ENCODE data around the gene BACE2. TPM values are rescaled to one million over a fixed set of nuclear protein-coding genes. Genes with fewer than 3 reads are reported as not detected.
A peak's percentile ranks its signal among the peaks of the same experiment; 100 is the strongest.
"Not testable (repeated sequence)": the region's sequence is repeated elsewhere in the genome, so short reads cannot be mapped to it uniquely, and the experiment has no call there.

BACE2 gene
- total RNA-seq, 1 experiment from 2014 or later: 229 TPM

DNA sequence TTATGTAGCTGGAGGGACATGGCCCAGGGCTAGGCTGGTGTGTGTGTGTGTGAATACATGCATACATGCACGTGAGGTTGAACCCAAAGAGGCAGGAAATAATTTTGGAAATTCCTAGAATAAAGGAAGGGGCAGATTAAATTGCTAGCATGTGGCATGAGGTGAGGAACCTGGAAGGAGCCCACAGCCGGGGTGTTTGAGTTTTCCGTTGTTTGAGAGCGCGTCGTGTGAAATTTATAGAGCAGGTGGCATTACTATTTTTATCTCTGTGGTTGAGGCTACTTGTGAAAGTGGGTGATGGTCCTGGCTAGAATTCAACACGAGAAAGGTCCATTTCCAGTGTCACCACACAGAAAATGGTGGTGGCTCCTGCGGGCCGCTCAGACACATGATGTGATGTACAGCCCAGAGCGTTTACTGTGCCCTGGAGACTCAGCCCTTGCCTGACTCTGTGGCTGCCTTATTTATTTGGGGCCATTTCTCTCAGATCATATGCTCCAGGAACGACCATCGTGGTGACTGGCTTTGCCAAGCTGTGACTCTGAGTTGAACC lies 48.0 kb downstream of the BACE2 start:
- no peak for DNase-seq (ENCODE audit: low read depth)

DNA sequence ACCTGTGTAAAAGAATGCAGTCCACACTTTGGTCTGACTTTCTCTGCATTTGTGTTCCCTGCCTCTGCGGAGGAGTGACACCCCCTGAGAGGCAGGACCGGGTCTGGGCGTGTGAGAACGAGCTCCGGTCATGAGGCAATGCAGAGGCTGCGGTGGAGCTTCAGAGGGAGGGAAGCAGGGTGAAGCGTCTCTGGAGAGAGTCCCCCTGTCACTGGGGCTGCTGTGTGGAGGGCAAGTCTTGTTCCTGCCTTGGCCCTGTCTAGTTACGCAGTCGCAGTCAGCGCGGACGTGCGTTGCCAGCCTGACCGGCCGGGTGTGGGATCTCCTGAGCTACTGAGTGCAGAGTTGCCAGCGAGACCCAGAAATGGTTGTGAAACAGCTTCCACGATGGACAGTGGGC lies 48.5 kb downstream of the BACE2 start:
- no peak for DNase-seq (ENCODE audit: low read depth)

DNA sequence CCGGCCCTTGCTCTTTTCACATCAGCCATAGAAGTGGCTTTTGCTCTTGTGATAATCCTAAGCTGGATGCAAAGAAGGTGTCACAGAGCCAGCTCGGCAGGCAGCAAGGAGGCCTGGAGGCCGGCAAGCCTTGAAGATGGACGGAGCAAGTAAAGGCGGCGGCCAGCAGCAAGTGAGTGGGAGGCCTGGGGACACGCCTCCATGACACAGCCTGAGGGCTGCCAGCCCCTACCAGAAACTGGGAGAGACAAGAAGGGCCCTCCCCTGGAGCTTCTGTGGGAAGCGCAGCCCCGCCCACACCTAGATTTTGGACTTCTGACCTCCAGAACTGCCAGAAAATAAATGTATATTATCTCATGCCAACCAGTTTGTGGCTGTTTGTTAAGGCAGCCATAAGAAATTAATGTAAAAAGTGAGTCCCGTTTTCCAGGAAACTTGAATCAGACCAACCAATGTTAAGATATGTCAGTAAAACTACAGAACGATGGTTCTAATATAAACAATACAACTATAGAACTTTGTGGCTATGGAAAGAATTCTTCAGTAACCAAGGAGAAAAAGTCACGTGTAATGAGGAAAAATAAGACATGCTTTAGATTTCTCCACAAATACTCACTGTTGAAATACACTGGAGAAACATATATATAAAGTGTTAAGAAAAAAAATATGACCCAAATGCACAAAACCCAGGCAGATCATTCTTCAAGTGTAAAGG lies 49.9 kb downstream of the BACE2 start:
- no peak for DNase-seq (ENCODE audit: low read depth)

DNA sequence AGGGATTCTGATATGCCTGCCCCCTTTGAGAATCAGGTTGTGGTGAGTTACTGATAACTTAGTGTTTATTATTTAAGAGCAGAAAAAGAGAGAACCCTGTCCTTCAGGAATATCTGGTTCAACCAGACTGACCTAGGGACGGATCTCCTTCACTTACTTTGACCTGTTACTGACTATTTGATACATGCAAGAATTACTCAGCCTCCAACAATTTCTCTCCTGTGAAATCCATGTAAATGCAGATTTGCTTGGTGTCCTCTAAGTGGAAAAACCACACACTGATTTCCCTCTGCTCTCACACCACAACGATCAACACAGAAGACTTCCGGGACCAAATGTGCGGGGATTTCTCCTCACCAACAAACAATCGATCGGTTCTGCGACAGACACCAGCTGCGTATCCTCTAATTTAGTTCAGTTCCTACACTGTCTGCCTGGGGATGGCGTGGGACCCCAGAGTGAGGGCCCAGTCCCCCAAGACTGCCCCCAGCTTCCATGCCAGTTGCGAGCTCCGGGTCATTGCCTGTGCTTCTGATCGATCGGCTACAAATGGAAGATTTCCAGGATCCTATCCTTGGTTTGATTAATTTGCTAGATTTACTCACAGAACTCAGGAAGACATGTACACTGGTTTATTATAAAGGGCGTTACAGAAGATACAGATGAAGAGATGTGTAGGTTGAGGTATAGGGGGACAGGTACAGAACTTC lies 51.7 kb downstream of the BACE2 start:
- peak; percentile 26 for DNase-seq (ENCODE audit: low read depth)

DNA sequence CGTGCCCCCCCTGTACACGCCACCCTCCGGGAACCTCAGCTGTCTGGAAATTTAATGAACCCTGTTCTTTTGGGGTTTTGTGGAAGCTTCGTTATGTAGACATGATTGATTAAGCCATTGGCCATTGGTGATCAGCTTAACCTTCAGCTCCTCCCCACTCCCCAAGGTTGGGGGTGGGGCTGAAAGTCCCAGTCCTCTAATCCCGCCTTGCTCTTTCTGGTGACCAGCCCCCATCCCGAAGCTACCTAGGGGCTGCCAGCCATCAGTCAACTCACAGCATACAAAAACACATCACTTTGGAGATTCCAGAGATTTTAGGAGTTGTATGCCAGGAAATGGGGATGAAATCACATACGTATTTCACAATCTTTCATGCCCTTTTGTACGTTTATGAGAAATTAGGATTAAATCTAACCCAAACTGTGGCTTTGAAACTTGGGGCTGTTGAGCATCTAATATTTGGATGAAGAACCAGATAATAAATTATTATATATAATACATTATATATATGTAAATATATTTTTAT lies 52.3 kb downstream of the BACE2 start:
- DNase-seq (ENCODE audit: low read depth): no peak

DNA sequence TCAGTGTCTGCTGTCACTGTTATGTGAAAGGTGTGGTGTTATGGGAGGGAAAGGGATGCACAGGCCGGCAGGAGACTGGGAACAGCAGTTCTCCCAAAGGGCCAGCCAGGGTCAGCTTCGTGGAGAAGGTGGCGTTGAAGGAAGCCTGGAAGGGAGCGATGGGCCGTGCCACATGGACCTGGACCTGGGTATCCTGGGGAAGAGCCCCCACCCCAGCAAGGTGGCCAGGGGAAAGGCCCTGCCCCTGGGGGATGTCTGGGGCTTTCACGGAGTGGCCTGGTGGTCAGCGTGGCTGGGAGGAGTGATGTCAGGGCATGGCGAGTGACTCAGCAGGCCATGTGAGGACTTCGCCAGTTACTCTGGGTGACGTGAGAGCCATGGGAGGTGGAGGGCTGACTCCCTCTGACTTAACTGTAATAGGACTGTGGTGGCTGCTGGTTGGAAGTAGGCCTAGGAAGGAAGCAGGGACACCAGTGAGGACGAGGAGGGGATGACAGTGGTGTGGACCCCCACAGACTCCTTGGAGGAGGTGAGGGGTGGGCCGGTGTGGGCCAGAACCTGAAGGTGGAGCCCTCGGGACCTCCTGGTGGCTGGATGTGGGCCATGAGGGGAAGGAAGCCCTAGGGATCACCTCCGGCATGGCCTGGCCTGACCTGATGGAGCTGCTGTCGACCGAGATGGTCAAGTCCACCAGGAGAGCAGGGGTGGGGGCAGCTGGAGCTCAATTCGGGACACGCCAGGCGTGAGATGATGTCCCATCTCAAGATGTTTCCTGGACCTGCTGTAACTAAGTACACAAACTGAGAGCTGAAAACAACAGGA lies 54.5 kb downstream of the BACE2 start:
- peak; percentile 54 for DNase-seq (ENCODE audit: low read depth)

DNA sequence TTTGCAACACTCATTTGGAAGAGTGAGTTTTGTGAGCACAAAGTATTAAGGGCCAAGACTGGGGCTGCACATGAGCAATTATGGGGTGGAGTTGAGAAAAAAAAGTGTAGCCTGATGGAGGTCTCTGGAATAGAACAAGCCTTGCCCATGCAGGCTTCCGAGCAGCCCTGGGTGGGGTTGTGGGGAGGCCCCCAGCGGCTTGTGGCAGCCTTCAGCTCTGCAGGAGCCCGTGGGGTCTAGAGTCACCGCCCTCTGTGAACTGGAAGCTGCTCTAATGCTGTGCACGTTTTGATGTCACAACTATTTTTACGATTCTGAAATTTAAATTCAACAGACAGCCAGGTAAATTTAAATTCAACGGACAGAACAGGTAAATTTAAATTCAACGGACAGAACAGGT lies 58.9 kb downstream of the BACE2 start:
- DNase-seq (ENCODE audit: low read depth): no peak

DNA sequence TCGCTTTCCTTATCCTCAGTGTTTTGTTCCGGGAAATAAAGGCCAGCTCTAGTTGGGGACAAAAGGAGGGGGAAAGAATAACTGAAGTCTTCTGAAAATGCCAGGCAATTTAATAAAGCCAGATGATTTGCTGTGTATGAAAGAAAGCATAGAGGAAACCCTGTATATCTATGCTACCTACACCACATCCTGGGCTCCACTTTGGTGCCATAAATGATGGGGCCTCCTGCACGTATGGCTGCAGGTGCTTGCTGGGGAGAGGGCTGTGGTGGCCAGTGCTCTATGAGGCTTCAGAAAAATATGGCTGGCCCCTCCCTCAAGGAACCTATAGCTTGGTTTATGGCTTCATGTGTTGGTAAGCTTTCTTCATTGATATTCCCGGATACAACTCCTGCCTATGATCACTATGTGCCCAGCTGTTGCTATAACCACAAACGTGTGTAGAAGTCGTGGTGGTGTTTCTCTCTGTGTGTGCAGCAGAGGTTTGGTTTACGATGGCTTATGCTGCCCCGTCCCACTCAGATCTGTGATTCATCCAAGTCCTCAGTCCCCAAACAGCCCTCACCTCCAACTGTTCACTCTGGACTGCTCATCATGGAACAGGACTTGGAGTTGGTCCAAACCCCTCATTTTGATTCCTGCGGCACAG lies 59.5 kb downstream of the BACE2 start:
- DNase-seq (ENCODE audit: low read depth): no peak

DNA sequence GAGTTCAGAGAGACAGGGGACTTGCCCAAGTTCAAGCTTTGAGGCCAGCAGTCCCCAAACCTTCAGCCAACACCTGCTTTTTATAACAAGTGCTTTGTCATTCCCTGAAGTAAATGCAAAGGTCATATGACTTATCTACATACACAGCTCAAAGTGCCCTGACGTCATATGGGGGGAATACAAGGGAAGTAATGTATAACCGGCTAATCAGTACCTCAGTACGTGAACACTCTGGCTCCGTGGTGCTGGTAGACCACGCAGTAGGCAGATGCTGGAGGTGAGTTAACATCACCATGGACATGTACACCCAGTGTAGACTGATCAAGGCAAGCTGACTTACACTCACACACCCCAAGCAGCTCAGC lies 60.0 kb downstream of the BACE2 start:
- DNase-seq (ENCODE audit: low read depth): no peak

DNA sequence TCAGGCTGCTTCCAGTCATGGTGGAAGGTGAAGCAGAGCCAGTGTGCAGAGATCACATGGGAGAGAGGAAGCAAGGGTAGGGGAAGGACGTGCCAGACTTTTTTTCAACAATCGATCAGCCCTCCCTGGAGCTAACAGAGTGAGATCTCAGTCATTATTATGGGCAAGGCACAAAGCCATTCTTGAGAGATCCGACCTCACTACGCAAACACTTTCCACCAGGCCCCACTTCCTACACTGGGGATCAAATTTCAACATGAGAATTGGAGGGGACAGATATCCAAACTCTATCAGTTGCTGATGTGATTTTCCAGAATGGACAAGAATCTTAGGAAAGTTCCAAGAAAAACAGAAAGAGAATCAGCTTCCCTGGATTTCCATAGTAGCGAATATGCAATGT lies 60.5 kb downstream of the BACE2 start:
- DNase-seq (ENCODE audit: low read depth): no peak

DNA sequence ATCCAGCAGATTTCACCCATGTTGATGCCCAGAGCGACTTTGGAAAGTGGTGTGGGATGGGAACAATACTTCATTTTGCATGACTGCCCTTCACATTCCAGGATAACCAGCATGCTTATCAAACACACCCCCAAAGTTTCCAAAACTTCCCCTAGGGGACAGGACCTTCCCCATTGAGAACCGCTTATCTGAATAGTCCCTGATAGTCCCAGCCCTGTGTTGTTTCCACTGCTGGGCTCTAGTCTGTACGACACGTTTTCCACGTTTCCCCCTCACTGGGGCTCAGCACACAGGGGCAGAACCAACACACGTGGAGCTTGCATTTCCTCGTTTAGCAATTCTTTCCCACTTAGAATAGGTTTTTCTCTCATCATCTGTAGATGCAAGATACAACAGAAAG lies 61.0 kb downstream of the BACE2 start:
- DNase-seq (ENCODE audit: low read depth): no peak

DNA sequence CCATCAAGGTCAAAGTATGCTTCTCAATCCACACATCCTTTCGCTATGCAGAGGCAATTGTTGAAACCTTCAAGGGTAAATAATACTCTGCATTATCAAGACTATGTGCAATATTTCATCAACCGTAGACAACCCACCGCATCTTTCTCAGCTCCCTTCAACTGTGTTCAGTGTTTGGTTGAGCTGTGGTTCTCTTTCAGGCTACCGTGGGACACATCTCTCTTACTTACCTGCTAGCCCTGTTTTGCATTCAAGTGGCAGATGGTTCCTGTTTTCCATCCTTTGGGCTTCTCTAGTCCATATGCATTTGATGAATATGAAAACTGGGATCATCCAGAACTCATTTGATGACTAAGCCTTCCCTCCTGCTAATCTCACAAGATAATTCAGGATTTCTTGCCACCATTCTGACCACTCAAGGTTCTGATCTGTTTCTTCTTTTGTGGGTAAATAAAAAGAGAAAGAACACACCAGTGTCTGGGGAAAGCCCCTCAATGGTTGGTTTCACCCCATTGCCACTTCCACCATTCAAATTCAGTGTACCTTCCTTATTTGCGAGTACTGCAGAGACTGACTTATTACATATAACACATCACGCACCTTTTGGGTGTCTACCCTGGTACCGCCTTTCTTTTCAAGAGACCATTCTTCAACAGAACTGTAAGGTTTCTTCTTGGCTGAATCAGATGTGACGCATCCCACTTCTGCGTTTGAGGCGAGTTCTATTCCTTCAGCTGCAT lies 61.7 kb downstream of the BACE2 start:
- DNase-seq (ENCODE audit: low read depth): no peak

DNA sequence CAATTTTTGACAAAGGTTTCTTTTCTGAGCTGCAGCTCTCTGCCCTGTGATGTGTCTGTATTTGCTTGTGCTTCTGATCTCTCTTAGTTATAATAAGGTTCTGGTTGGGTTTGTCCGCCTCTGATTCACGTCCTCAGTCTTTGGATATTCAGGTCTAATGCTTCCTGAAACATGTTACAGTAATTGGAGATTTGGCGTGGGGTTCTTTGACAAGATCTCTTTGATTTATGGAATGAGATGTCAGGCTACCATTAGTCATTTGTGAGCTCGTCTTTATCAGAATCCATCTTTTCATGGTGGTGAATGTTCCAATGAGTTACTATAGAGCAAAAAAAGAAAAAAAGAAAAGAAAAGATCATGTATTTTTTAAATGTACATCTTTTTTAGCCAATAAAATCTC lies 62.5 kb downstream of the BACE2 start:
- DNase-seq (ENCODE audit: low read depth): no peak

DNA sequence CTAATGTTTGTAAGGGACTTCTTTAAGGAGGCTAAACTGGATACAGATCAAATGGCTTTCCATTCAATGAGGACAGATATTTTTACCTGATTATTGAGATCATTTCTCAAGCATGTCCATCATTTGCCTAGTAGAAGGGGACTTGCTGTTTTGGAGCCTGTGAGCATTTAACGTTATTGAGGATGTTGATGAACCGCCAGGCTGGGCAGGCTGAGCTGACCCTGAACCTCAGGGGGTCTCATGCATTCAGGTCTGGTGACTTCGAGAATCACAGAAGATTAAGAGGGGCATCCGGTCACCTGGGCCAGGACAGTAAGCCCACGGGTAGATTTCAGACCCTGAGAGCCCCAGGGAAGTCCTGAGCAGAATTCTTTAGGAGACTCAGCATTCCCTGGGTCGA lies 63.1 kb downstream of the BACE2 start:
- DNase-seq (ENCODE audit: low read depth): no peak

DNA sequence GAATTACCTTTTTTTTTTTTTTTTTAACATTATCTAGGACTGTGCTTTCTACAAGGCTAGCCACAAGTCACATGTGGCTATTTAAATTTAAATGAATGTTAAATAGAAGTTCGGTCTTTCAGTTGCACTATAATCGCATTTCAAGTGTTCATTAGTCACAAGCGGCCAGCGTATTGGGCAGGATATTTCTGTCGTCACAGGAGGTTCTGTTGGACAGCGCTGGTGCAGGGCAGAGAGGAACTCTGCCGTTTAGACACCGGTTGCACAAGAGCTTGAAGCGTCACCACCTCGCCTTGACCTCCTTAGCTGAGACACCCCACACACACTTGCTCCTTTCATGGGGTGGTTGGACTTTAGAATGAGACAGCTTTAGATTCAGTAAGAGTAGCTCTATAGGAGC lies 64.1 kb downstream of the BACE2 start:
- DNase-seq (ENCODE audit: low read depth): no peak

DNA sequence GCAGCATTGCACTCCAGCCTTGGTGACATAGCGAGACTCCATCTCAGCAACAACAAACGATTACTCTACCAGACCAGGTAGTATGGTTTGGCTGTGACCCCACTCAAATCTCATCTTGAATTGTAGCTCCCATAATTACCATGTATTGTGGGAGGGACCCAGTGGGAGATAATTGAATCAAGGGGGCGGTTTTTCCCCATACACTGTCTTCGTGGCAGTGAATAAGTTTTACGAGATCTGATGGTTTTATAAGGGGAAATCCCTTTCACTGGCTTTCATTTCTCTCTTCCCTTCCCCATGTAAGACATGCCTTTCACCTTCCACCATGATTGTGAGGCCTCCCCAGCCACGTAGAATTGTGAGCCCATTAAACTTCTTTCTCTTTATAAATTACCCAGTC lies 66.0 kb downstream of the BACE2 start:
- no peak for DNase-seq (ENCODE audit: low read depth)

DNA sequence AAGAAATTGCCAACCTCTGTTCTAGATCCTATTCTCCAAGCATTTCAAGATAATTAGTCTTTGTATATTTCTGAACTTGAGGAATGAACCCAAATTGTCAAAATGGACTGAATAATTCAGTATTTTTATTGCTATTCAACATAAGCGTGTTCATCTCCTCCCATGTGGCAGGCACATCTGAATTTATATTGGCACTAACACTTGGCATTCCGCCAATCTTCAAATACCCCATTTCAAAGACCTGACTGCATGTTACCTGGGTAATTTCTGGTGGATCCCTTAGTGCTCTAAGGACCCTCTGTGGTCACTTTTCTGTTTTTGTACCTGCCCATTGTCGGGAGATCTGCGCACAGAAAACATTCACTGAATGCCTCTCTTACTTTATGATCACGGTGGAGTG lies 66.6 kb downstream of the BACE2 start:
- no peak for DNase-seq (ENCODE audit: low read depth)

DNA sequence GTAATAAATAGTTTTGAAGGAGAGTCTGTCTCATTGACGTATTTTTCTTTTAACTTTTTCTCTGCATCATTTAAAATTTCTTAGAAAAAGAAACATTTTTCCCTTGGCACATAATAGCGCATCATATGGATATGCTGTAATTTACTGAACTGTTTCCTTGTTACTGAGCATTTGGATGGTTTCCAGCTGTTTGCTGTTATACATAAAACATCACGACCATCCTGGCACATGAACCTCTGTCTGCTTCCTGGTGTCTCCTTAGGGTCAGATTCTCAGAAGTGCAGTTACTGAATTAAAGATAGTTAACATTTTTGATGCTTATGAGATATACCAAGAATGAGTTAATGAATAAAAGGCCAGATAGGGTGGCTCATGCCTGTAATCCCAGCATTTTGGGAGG lies 67.2 kb downstream of the BACE2 start:
- DNase-seq (ENCODE audit: low read depth): no peak

DNA sequence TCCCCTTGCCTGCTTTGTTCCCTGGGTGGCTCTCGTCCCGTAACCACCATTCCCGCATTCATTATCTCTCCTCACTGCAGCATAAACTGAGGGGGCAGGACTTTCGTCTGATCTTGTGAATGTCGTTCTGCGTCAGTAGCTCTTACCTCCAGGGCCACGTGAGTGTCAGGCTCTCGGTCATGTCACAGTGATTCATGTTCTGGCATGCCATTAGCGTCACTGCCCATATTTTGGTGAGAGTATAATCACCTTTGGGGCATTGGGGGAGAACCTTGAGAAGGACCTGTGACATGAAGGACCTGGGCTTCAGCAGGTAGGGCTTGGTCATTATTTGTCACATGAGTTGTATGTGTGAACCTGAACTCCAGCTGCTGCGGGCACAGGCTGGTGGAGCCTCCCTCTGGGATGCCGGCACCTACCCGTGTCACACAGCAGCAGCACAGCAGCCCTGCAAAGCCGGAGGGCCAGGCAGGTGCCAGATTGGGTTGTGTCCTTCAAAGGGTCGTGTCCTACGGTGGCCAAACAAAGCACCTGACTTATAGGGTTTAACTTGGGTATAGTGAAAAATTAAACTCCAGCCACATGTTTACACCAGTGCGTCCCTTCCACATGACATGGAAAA lies 68.5 kb downstream of the BACE2 start:
- no peak for DNase-seq (ENCODE audit: low read depth)

DNA sequence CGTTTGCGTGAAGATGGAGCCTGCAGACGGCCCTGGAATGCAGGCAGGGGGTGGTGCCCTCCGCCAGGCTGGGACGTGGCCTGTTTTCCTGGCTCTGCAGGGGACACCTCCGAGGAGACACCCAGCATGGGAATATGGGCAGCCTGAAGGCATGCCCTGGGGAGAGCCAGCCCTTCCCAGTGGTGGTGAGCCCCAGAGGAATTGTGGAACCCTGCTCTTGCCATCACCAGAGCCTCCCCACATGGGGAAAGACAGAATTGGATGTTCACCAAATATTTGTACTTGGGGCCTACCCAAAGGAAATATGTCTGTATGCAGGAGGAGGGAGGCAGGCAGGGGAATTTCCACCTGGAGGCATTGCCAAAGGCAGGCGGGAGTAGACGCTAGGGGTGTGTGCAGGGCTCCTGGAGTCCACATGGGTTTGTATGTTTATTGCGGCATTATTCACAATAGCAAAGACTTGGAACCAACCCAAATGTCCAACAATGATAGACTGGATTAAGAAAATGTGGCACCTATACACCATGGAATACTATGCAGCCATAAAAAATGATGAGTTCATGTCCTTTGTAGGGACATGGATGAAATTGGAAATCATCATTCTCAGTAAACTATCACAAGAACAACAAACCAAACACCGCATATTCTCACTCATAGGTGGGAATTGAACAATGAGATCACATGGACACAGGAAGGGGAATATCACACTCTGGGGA lies 70.3 kb downstream of the BACE2 start:
- DNase-seq (ENCODE audit: low read depth): not testable (repeated sequence)

All from M059J (cell line).